ENCODE data around the gene LDLRAP1. TPM values are rescaled to one million over a fixed set of nuclear protein-coding genes. Genes with fewer than 3 reads are reported as not detected.
A peak's percentile ranks its signal among the peaks of the same experiment; 100 is the strongest.

LDLRAP1 gene
- total RNA-seq, 8 experiments from 2014 or later, result 0.38 to 35.0 (median 4.5) TPM

- ATAC-seq (replicated peaks in 6 of 8), result no peak
- Histone ChIP-seq H3K4me3 (no peak overlapping the region), H3K4me1 (replicated peaks in 1 of 2) (peaks cover 39 to 46% of the 10 kb centered on the region in 2 donors), H3K27ac (no peak overlapping the region)
- WGBS, 10 experiments, result 58 to 91% (median 83%) methylated on average over 1 to 16 of the region's 18 CpGs; no CpG with 5 or more reads in 2 of the 10 experiments
- in situ Hi-C loops (cut with MboI; ENCODE audit: low pct_unique_long_range_greater_than_20kb in 2 of 9, low sequenced_read_pairs in 9 of 9, unreplicated experiment in 9 of 9), result no loop called here
These were observed 26.4 kb downstream of the LDLRAP1 start for GRCh38 chr1:25569597-25570396.

GRCh38 chr1:25570798-25571521 is 27.6 kb downstream of the LDLRAP1 start:
- in situ Hi-C loops (cut with MboI; ENCODE audit: low pct_unique_long_range_greater_than_20kb in 2 of 9, low sequenced_read_pairs in 9 of 9, unreplicated experiment in 9 of 9), result no loop called here
- H3K4me1 ChIP-seq (replicated peaks in 1 of 2), result peaks cover 34 to 38% of the 10 kb centered on the region in 2 donors
- H3K27ac ChIP-seq, result no peak overlapping the region
- ATAC-seq (replicated peaks in 6 of 8), result no peak
- no peak overlapping the region for H3K4me3 ChIP-seq
- WGBS, 10 experiments, result 60 to 100% (median 80%) methylated on average over 1 to 9 of the region's 12 CpGs; no CpG with 5 or more reads in 2 of the 10 experiments

- in situ Hi-C loops (cut with MboI; ENCODE audit: low pct_unique_long_range_greater_than_20kb in 2 of 9, low sequenced_read_pairs in 9 of 9, unreplicated experiment in 9 of 9), result no loop called here
- H3K4me3 ChIP-seq, result no peak overlapping the region
- ATAC-seq (replicated peaks in 6 of 8), result no peak
- WGBS, 10 experiments, result 81 to 100% (median 88%) methylated on average over 1 to 5 of the region's 6 CpGs; no CpG with 5 or more reads in 6 of the 10 experiments
- H3K27ac ChIP-seq, result no peak overlapping the region
- peaks cover 29 to 33% of the 10 kb centered on the region in 2 donors for H3K4me1 ChIP-seq (replicated peaks in 1 of 2)
These were observed 28.1 kb downstream of the LDLRAP1 start for GRCh38 chr1:25571522-25571970.

- in situ Hi-C loops (cut with MboI; ENCODE audit: low pct_unique_long_range_greater_than_20kb in 2 of 9, low sequenced_read_pairs in 9 of 9, unreplicated experiment in 9 of 9), result no loop called here
- peaks cover 23 to 27% of the 10 kb centered on the region in 2 donors for H3K4me1 ChIP-seq (replicated peaks in 1 of 2)
- H3K27ac ChIP-seq, result no peak overlapping the region
- 71 to 100% (median 94%) methylated on average over 1 to 4 of the region's 5 CpGs; no CpG with 5 or more reads in 3 of the 10 experiments for WGBS, 10 experiments
- no peak for ATAC-seq (replicated peaks in 6 of 8)
- no peak overlapping the region for H3K4me3 ChIP-seq
These were observed 28.7 kb downstream of the LDLRAP1 start for GRCh38 chr1:25572107-25572506.

- Histone ChIP-seq H3K4me1 (replicated peaks in 1 of 2) (peaks cover 14 to 19% of the 10 kb centered on the region in 2 donors), H3K4me3 (no peak overlapping the region), H3K27ac (no peak overlapping the region)
- in situ Hi-C loops (cut with MboI; ENCODE audit: low pct_unique_long_range_greater_than_20kb in 2 of 9, low sequenced_read_pairs in 9 of 9, unreplicated experiment in 9 of 9), result no loop called here
- 0 to 100% (median 44%) methylated on average over 1 to 13 of the region's 18 CpGs; no CpG with 5 or more reads in 3 of the 10 experiments for WGBS, 10 experiments
- ATAC-seq (replicated peaks in 6 of 8), result peak in 3 of 8 experiments; percentile 15 to 89 (median 17)
These were observed 29.5 kb downstream of the LDLRAP1 start for GRCh38 chr1:25572708-25573590.

- Histone ChIP-seq H3K27ac (no peak overlapping the region), H3K4me3 (no peak overlapping the region), H3K4me1 (replicated peaks in 1 of 2) (peaks cover 8 to 12% of the 10 kb centered on the region in 2 donors)
- in situ Hi-C loops (cut with MboI; ENCODE audit: low pct_unique_long_range_greater_than_20kb in 2 of 9, low sequenced_read_pairs in 9 of 9, unreplicated experiment in 9 of 9), result no loop called here
- peak in 2 of 8 experiments; percentile 19 to 42 for ATAC-seq (replicated peaks in 6 of 8)
- WGBS, 10 experiments, result 56 to 71% (median 65%) methylated on average over 2 to 4 of the region's 9 CpGs; no CpG with 5 or more reads in 6 of the 10 experiments
These were observed 30.2 kb downstream of the LDLRAP1 start for GRCh38 chr1:25573591-25573930.

GRCh38 chr1:25573961-25574360 is 30.6 kb downstream of the LDLRAP1 start:
- in situ Hi-C loops (cut with MboI; ENCODE audit: low pct_unique_long_range_greater_than_20kb in 2 of 9, low sequenced_read_pairs in 9 of 9, unreplicated experiment in 9 of 9), result no loop called here

GRCh38 chr1:25575191-25575590 is 31.8 kb downstream of the LDLRAP1 start:
- H3K4me1 ChIP-seq (replicated peaks in 1 of 2), result peaks cover 0 to 7% of the 10 kb centered on the region in 2 donors

More at GRCh38 chr1:25573961-25574360, 30.6 kb downstream of the LDLRAP1 start:
- Histone ChIP-seq H3K27ac (no peak overlapping the region), H3K4me1 (replicated peaks in 1 of 2) (peaks cover 4 to 9% of the 10 kb centered on the region in 2 donors), H3K4me3 (no peak overlapping the region)
- no peak for ATAC-seq (replicated peaks in 6 of 8)
- 40 to 82% (median 70%) methylated on average over 1 to 7 of the region's 8 CpGs; no CpG with 5 or more reads in 3 of the 10 experiments for WGBS, 10 experiments

GRCh38 chr1:25576459-25577133 is 33.2 kb downstream of the LDLRAP1 start:
- Histone ChIP-seq H3K4me3 (no peak overlapping the region), H3K4me1 (replicated peaks in 1 of 2) (peaks cover 0 to 13% of the 10 kb centered on the region in 2 donors), H3K27ac (no peak overlapping the region)
- ATAC-seq (replicated peaks in 6 of 8), result no peak
- 80 to 100% (median 89%) methylated on average over 1 to 16 of the region's 18 CpGs for WGBS, 10 experiments
- in situ Hi-C loops (cut with MboI; ENCODE audit: low pct_unique_long_range_greater_than_20kb in 2 of 9, low sequenced_read_pairs in 9 of 9, unreplicated experiment in 9 of 9), result no loop called here

More at GRCh38 chr1:25575191-25575590, 31.8 kb downstream of the LDLRAP1 start:
- Histone ChIP-seq H3K4me3 (no peak overlapping the region), H3K27ac (no peak overlapping the region)
- WGBS, 10 experiments, result 70 to 100% (median 87%) methylated on average over 2 of the region's 2 CpGs; no CpG with 5 or more reads in 6 of the 10 experiments
- in situ Hi-C loops (cut with MboI; ENCODE audit: low pct_unique_long_range_greater_than_20kb in 2 of 9, low sequenced_read_pairs in 9 of 9, unreplicated experiment in 9 of 9), result no loop called here
- no peak for ATAC-seq (replicated peaks in 6 of 8)

GRCh38 chr1:25577134-25577920 is 33.9 kb downstream of the LDLRAP1 start:
- Histone ChIP-seq H3K4me3 (no peak overlapping the region), H3K4me1 (replicated peaks in 1 of 2) (peaks cover 0 to 14% of the 10 kb centered on the region in 2 donors), H3K27ac (no peak overlapping the region)
- in situ Hi-C loops (cut with MboI; ENCODE audit: low pct_unique_long_range_greater_than_20kb in 2 of 9, low sequenced_read_pairs in 9 of 9, unreplicated experiment in 9 of 9), result no loop called here
- WGBS, 10 experiments, result 47 to 83% (median 65%) methylated on average over 2 to 18 of the region's 21 CpGs; no CpG with 5 or more reads in 4 of the 10 experiments
- ATAC-seq (replicated peaks in 6 of 8), result peak in 1 of 8 experiments; percentile 9

Measured in motor neuron (in vitro differentiated cells).